ENCODE results near the gene ASCC3.

ASCC3 gene

GRCh38 chr6:100721256-100721655 lies 159.9 kb downstream of the ASCC3 start:
- no peak for DNase-seq

- DNase-seq: peak; percentile 1
Measured at GRCh38 chr6:100719883-100720682, 161.0 kb downstream of the ASCC3 start.

- no peak for DNase-seq
Measured at GRCh38 chr6:100712997-100713396, 168.1 kb downstream of the ASCC3 start.

- no peak for DNase-seq
Measured at GRCh38 chr6:100706491-100706890, 174.6 kb downstream of the ASCC3 start.

GRCh38 chr6:100704961-100705360 lies 176.2 kb downstream of the ASCC3 start:
- no peak for DNase-seq

GRCh38 chr6:100701728-100702127 lies 179.4 kb downstream of the ASCC3 start:
- no peak for DNase-seq

- DNase-seq: no peak
Measured at GRCh38 chr6:100700009-100700408, 181.1 kb downstream of the ASCC3 start.

- DNase-seq: no peak
Measured at GRCh38 chr6:100695445-100695844, 185.7 kb downstream of the ASCC3 start.

GRCh38 chr6:100693249-100693927 lies 187.7 kb downstream of the ASCC3 start:
- DNase-seq: no peak

- no peak for DNase-seq
Measured at GRCh38 chr6:100691972-100692371, 189.2 kb downstream of the ASCC3 start.

GRCh38 chr6:100686216-100686615 lies 194.9 kb downstream of the ASCC3 start:
- DNase-seq: no peak

- DNase-seq: no peak
Measured at GRCh38 chr6:100685747-100686146, 195.4 kb downstream of the ASCC3 start.

GRCh38 chr6:100680163-100680562 lies 201.0 kb downstream of the ASCC3 start:
- DNase-seq: no peak

GRCh38 chr6:100678027-100678426 lies 203.1 kb downstream of the ASCC3 start:
- no peak for DNase-seq

GRCh38 chr6:100677240-100677639 lies 203.9 kb downstream of the ASCC3 start:
- no peak for DNase-seq

GRCh38 chr6:100673641-100674040 lies 207.5 kb downstream of the ASCC3 start:
- DNase-seq: no peak

- DNase-seq: no peak
Measured at GRCh38 chr6:100671740-100672139, 209.4 kb downstream of the ASCC3 start.

GRCh38 chr6:100670056-100670455 lies 211.1 kb downstream of the ASCC3 start:
- DNase-seq: no peak

- no peak for DNase-seq
Measured at GRCh38 chr6:100665041-100665380, 216.1 kb downstream of the ASCC3 start.

GRCh38 chr6:100664274-100665040 lies 216.7 kb downstream of the ASCC3 start:
- peak; percentile 20 for DNase-seq

GRCh38 chr6:100663219-100663863 lies 217.8 kb downstream of the ASCC3 start:
- no peak for DNase-seq

- no peak for DNase-seq
Measured at GRCh38 chr6:100662264-100662663, 218.9 kb downstream of the ASCC3 start.

GRCh38 chr6:100658486-100658885 lies 222.6 kb downstream of the ASCC3 start:
- no peak for DNase-seq
